ENCODE measurements around the gene RAD51B.

GRCh38 chr14:68404652-68405183, 585.1 kb downstream of the RAD51B start:
- TF ChIP-seq, protein P1, sequence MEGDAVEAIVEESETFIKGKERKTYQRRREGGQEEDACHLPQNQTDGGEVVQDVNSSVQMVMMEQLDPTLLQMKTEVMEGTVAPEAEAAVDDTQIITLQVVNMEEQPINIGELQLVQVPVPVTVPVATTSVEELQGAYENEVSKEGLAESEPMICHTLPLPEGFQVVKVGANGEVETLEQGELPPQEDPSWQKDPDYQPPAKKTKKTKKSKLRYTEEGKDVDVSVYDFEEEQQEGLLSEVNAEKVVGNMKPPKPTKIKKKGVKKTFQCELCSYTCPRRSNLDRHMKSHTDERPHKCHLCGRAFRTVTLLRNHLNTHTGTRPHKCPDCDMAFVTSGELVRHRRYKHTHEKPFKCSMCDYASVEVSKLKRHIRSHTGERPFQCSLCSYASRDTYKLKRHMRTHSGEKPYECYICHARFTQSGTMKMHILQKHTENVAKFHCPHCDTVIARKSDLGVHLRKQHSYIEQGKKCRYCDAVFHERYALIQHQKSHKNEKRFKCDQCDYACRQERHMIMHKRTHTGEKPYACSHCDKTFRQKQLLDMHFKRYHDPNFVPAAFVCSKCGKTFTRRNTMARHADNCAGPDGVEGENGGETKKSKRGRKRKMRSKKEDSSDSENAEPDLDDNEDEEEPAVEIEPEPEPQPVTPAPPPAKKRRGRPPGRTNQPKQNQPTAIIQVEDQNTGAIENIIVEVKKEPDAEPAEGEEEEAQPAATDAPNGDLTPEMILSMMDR (CRISPR knock-in tag; IDR thresholded peaks at IDR 0.05), result no peak
- TF ChIP-seq HOMEZ (CRISPR knock-in tag; IDR thresholded peaks at IDR 0.05; ENCODE audit: low read depth) (no peak), SMARCC2 (IDR thresholded peaks at IDR 0.05) (no peak), NFYB (CRISPR knock-in tag; IDR thresholded peaks at IDR 0.05) (no peak), ZNF292 (CRISPR knock-in tag; IDR thresholded peaks at IDR 0.05; ENCODE audit: borderline replicate concordance, low read depth) (no peak), PATZ1 (CRISPR knock-in tag; IDR thresholded peaks at IDR 0.05) (no peak), EP300 (IDR thresholded peaks at IDR 0.05; ENCODE audit: low read depth in 2 of 2, low read length in 2 of 2) (no peak), EP300 (CRISPR knock-in tag; IDR thresholded peaks at IDR 0.05; ENCODE audit: borderline replicate concordance) (no peak)

All from HepG2 (cell line).